DMS53 (cell line): ENCODE measurements around the gene ARRDC4.

Experiments used
- DNase-seq: peaks from one replicate; lab custom pipeline; 2025; lab: John Stamatoyannopoulos, UW

The ARRDC4 gene

DNA sequence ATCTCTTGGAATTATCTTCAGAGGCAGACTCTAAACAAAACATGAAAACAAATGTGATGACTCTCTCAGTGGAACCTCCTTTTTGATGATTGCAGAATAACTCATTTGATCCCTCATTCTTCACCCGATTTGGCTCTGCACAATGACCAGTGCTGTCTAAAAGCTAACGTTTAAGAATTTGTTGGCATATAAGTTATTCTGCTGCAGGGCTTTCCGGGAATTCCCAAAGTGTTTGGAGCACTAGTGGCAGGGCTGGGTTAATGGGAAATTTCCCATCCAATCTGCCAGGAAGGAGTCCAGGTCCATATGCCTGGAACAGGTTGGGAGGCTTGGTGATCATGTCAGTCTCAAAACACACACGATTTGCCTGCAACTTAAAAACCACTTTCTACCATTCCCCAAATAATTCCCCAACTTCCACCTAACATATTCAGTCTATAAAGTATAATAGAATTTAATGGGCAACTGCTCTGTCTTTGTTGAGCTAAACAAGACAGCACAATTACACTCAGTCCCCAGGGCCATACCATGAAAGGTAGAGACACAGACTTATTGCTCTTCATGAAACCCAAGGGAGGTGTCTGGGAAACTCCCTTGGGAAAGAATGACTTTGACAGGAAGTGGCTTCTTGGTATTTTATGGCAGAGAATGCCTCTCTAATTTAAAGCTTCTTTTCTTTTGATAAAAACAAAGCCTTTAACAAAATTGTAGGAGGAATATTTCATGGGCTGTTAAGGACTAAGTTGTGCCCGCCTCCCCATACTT is 38.0 kb downstream of the ARRDC4 start:
- DNase-seq = no peak

DNA sequence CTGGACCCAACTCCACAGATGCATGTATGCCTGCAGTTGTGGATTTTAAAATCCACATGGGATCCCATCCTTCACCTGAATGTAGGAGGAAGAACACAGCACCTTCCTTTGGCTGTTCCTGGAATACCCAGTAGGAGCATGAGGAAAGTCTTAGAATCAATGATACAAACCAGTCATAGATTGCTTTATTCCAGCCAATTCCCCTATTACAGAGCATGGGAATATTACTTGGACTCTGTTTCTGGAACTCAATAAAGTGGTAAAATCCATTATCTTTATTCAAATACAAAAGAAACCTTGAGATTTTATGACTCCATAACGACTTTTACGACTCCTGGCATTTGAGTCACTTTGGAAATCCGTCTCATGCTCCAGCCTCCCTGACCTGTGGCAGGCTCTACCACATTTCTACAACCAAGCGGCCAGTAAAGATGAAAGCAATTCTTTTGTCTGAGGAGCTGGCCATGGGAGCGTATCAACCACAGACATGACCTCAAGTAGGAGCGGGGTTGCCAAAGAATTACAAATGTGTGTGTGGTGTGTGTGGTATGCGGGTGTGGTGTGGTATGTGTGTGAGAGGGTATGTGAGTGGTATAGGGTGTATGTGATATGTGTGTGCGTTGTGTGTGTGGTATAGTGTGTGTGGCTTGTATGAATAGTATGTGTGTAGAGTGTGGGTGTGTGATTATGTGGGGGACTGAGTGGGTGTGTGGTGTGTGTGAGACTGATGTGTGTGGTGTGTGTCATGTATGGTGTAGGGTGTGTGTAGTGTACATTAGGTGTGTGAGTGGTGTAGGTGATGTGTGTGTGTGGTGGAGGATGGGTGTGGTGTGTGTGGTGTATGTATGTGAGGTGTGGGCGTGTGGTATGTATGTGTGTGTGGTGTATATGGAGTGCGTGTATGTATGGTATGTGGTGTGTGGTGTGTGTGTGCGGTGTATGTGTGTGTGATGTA is 40.0 kb downstream of the ARRDC4 start:
- DNase-seq = no peak

DNA sequence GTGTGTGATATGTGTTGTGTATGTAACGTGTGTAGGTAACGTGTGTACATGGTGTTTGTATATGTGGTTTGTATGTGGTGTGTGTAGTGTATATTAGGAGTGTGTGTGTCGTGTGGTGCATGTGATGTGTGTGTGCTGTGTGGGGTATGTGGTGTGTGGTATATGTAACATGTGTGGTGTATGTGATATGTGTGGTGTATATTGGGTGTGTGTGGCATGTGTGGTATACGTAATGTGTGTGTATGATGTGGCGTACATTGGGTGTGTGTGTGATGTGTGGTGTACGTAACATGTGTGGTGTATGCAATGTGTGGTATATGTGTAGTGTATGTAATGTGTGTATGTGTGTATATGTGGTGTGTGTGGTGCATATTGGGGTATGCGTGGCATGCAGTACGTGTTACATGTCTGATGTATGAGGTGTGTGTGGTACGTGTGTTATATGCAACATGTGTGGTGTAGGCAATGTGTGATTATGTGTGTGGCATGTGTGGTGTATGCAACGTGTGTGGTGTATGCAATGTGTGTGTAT is 41.2 kb downstream of the ARRDC4 start:
- DNase-seq = no peak

DNA sequence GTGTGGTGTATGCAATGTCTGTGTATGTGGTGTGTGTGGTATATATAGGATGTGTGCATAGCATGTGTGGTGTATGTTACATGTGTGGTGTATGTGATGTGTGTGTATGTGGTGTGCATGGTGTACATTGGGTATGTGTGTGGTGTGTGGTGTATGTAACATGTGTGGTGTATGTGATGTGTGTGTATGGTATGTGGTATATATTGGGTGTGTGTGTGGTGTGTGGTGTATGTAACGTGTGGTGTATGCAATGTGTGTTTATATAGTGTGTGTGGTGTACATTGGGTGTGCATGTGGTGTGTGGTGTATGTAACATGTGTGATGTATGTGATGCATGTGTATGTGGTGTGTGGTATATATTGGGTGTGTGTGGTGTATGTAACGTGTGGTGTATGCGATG is 41.9 kb downstream of the ARRDC4 start:
- DNase-seq = no peak

DNA sequence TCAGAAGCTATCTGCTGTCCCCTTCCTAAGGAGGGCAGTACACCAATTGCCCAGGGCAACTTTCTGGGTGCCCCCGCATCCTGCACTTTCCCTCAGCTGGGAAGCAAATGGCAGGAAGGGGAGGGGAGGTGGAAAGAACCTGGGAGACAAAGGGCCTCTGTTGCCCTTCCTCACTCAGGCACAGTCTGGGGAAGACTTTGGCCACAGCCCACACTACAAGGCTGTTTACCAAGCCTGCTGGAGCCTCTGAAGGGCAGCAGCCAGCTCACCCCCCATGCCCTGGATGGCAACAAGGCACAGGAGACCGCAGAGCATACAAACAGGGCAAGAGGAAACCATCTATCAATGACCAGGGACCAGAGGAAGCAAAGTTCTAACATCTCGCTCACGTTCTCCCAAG is 42.4 kb downstream of the ARRDC4 start:
- DNase-seq = no peak

DNA sequence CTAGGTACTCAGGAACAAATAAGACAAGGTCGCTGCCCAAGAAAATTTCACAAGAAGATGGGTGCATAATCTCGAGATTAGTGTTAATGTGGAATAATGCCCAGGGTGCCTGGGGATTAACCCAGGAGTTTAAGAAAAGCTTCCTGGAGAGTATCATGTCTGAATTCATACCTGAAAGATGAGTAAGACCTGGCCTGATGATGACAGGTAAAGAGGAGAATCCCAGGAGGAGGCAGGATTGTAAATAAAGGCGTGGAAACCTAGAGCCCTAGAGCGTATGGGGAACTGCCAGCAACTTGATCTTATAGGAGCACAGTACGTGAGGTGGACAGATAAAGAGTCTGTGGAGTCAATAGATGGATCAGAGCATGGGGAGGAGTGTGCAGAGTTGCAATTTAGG is 43.0 kb downstream of the ARRDC4 start:
- no peak for DNase-seq

DNA sequence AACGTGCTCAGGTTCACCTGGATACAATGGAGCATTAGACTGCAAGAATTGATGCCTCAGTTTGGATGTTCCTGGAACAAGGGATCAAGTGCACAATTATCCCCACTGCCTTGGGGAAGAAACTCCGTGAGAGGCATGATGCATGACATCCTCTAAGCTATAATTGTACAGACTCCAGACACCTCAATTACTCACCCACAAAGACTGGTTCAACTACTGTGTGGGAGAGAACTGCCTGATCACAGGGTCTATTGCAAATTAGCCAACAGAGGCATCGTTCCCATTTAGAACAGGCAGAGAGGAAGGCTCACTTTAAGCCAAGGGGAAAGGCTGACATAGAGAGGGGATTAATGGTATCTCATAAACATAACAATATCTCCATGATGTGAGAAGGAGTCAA is 43.5 kb downstream of the ARRDC4 start:
- DNase-seq = no peak

DNA sequence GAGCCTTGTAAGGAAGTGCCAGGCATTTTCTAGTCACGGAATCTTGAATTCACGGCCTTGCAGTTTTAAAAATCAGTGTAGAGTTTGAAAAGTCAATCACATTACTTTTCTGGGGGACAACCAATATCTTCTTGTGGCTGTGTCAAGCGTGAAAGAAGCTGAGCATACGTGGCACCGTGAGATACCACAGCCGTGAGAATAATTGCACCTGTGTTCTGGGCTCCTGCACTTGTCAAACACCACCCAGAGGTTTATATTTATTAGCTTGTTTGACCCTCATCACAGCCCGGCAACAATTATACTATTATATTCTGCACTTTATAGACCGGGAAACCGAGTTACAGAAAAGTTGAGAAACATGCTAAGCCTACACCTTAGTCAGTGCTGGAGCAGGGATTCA is 45.2 kb downstream of the ARRDC4 start:
- DNase-seq = no peak

DNA sequence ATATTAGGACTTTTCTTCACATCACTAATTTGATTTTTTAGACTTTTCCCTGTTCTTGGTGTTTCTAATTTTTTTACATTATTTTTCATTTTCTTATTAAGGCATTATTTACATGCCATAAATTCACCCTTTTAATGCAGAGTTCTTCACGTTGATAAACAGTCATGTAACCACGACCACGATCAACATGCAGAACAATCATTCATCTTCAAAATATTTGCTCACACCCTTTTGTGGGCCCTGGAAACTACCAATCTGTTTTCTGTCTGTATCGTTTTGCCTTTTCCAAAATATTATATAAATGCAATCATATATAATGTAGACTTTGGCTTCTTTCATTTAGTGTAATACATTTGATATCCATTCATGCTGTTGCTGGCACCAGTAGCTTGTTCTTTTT is 48.7 kb downstream of the ARRDC4 start:
- DNase-seq = no peak

DNA sequence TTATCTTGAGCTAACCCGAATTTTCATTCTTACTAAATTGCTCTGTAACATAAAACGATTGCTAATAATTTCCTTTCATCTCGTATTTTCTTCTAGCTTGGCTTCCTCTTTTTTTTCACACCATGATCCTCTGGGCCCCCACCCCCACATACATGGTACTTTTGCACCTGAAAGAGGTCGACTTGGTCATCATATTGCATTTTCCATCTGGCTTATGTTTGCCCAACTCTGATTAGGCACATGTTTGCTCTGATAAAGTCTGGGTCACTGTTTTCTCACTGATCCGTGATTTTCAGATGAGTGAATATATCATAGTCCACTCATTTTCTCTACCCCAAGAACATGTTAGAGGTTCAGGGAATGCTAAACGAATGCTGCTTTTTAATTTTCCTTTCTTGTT is 49.5 kb downstream of the ARRDC4 start:
- no peak for DNase-seq

DNA sequence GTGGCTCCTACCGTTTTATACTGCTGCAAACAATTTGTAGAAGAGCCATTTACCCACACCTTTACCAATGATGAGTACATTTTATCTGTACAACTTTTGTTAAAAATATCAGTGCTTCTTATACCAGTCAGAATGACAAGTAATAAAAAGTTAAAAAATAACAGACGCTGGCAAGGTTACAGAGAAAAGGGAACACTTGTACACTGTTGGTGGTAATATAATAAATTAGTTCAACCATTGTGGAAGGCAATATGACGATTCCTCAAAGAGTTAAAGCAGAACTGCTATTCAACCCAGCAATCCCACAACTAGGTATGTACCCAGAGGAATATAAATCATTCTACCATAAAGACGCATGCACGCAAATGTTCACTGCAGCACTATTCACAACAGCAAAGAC is 51.9 kb downstream of the ARRDC4 start:
- DNase-seq = no peak

DNA sequence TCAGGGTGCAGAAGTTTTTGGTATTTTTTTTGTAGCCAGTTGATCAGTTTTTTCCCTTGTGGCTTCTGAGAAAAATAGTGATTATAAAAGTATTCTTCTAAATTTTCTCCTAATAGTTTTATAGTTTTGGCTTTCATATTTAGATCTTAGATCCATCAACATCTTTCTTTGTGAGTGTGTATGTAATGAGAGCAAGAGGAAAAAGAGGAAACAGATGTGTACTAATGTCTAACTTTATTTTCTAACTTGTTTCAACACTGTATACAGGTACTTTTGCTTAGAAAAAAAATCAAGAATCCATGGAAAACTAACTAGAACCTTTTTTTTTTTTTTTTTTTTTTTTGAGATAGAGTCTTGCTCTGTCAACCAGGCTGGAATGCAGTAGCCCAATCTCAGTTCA is 53.1 kb downstream of the ARRDC4 start:
- DNase-seq = no peak

DNA sequence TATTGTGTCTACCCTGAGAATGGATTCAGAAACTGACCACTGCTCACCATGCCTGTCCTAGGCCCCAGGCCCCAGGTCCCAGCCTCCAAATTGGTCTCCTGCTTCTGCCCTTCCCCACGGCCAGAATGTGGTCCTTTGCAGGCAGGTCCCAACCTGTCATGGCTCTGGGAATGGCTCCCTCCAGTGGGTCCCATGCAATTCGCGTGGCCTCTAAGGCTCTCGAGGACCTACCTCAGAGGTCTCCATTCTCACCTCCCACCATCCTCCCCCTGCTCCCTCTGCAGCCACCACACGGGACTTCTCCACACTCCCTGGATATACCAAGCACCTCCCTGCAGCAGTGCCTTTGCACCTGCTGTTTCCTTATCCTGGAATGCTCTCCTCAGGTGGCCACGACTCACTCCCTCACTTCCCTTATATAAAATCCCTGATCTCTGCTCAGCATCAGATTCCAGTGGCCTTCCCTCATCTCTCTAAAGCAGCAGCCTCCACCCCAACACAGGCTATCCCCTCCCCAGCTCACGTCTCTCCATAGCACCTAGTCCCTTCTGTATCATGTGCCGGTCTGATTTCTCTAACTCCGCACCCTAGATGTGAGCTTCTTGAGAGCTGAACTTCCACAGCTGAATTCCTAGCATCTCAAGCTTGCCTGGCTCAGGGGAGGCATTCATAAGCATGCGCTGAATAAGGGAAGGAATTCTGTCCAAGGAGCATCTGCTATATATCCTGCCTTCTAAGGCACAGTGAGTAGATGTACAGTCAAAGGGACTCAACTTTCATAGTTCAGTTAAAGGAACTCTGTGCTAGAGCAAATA is 56.9 kb downstream of the ARRDC4 start:
- DNase-seq = no peak

DNA sequence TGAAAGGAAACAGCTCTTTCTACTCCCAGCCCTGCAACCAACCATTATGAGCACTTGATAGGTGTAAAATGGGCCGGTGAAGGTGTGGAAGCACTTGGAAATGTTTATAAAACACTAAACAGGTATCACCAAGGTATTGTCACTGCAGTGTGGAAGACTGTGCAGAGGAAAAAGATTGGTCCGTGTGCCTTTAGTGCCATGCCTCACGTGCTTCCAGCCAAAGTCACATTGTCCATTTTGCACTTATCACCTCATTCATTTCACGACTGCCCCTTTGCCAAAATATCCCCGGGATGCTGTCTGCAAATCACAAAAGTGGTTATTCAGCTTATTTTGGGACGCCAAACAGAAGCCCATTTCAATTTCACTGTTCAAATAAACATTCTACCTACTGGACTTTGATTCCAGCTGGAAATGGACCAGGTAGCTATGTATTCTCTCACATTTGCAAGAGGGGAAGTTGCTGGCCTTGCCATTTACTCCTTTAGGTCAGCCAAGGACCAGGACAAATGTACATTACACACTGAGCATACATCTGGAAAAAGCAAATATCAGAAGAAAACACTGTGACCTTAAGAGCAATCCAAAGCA is 58.4 kb downstream of the ARRDC4 start:
- no peak for DNase-seq
